SW 1271 (cell line): ENCODE data around the gene LRRC32.
"Not testable (repeated sequence)": the region's sequence is repeated elsewhere in the genome, so short reads cannot be mapped to it uniquely, and the experiment has no call there.

Experiments
- DNase-seq, 2 experiments: peaks; one replicate each; lab custom pipeline; 2025; lab: John Stamatoyannopoulos, UW

Gene LRRC32

GRCh38 chr11:76612226-76612625 is 58.3 kb downstream of the LRRC32 start:
- DNase-seq: no peak

GRCh38 chr11:76610871-76611475 is 59.6 kb downstream of the LRRC32 start:
- DNase-seq: no peak

GRCh38 chr11:76610371-76610770 is 60.2 kb downstream of the LRRC32 start:
- no peak for DNase-seq

GRCh38 chr11:76609736-76610370 is 60.7 kb downstream of the LRRC32 start:
- DNase-seq: no peak

GRCh38 chr11:76608879-76609460 is 61.6 kb downstream of the LRRC32 start:
- DNase-seq: not testable (repeated sequence)

- not testable (repeated sequence) for DNase-seq
Observed at GRCh38 chr11:76608228-76608627, 62.3 kb downstream of the LRRC32 start.
